ENCODE data around the gene CYP27B1. TPM values are rescaled to one million over a fixed set of nuclear protein-coding genes. Genes with fewer than 3 reads are reported as not detected.

CYP27B1 gene
- total RNA-seq, 1 donor from 2014 or later = under 0.01 TPM

DNA sequence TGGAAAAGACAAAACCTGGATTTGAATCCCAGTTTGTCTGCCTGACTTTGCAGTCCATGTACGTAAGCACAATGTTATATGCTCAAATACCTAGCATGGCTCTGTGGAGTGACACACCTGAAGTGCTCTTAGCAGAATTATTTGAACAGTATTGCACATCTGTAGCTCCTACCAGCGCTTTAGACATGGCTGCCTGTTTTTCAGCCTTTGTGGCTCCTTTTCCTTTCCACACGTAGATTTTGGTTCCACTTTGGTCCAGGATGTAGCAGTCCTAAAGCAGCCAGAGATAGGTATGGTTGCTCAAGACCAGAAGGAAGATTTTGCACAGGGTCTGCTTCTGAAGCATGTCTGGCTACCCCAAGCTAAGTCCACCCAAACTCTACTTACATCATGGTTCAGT is 42.5 kb upstream of the CYP27B1 start:
- H3K4me3 ChIP-seq (ENCODE audit: low read length in 3 of 3) = no peak overlapping the region
- H3K9me3 ChIP-seq (ENCODE audit: control insufficient read depth in 3 of 3, low read length in 3 of 3) = no peaks in the 10 kb centered on the region
- H3K9ac ChIP-seq (ENCODE audit: low read depth in 1 of 3, low read length in 3 of 3) = no peak overlapping the region
- H3K4me1 ChIP-seq (ENCODE audit: control insufficient read depth in 3 of 3, insufficient read depth in 3 of 3, low read length in 3 of 3) = peaks cover 0 to 7% (median 4%) of the 10 kb centered on the region in 3 donors
- H3K36me3 ChIP-seq (ENCODE audit: control insufficient read depth in 3 of 3, insufficient read depth in 3 of 3, low read length in 3 of 3) = peaks cover 70 to 80% (median 75%) of the 10 kb centered on the region in 3 donors
- H3K27me3 ChIP-seq (ENCODE audit: control insufficient read depth in 3 of 3, insufficient read depth in 3 of 3, low read length in 3 of 3) = no peaks in the 10 kb centered on the region
- H3K27ac ChIP-seq (ENCODE audit: low read depth, low read length) = no peak overlapping the region

DNA sequence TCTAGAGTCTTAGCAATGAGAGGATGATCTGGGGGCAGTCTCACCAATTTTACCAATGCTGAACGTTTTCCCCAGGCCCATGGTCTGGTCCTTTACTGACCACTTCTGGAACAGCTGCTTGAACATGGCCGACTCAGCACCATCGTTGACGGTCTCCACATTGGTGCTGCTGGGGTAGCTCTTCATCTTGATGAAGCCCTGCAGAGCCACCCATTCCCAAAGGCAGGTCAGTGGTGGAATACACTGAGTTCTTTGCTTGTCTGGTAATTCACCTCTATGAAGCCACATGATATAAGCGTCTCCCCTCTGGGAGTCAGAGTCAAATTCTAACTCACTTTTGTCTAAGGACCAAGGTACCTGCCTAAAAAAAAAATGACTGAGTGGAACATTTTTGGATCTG is 41.5 kb upstream of the CYP27B1 start:
- H3K36me3 ChIP-seq (ENCODE audit: control insufficient read depth in 3 of 3, insufficient read depth in 3 of 3, low read length in 3 of 3) = peaks cover 68 to 88% (median 84%) of the 10 kb centered on the region in 3 donors
- H3K9me3 ChIP-seq (ENCODE audit: control insufficient read depth in 3 of 3, low read length in 3 of 3) = no peaks in the 10 kb centered on the region
- H3K9ac ChIP-seq (ENCODE audit: low read depth in 1 of 3, low read length in 3 of 3) = no peak overlapping the region
- no peaks in the 10 kb centered on the region for H3K27me3 ChIP-seq (ENCODE audit: control insufficient read depth in 3 of 3, insufficient read depth in 3 of 3, low read length in 3 of 3)
- H3K4me3 ChIP-seq (ENCODE audit: low read length in 3 of 3) = no peak overlapping the region
- H3K4me1 ChIP-seq (ENCODE audit: control insufficient read depth in 3 of 3, insufficient read depth in 3 of 3, low read length in 3 of 3) = peaks cover 0 to 3% (median 3%) of the 10 kb centered on the region in 3 donors
- H3K27ac ChIP-seq (ENCODE audit: low read depth, low read length) = no peak overlapping the region

DNA sequence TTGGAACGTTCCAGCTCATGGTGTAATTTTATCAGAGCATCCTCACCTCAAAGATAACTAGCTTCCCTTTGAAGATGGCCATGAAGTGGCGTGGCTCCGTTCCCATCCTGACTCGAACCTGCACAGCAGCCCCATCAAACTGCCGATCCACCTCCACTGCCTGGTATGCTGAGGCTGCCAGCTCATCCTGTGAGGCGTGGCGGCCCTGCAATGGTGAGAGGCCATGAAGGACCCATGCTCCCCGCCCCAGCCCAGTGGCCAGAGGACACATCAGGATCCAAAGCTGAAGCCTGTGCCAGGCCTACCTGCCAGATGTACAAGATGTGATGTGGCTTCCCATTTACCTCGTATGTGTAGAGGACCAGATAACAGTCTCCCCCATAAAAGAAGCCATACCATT is 40.4 kb upstream of the CYP27B1 start:
- Histone ChIP-seq H3K27ac (ENCODE audit: low read depth, low read length) (no peak overlapping the region), H3K27me3 (ENCODE audit: control insufficient read depth in 3 of 3, insufficient read depth in 3 of 3, low read length in 3 of 3) (no peaks in the 10 kb centered on the region), H3K9me3 (ENCODE audit: control insufficient read depth in 3 of 3, low read length in 3 of 3) (no peaks in the 10 kb centered on the region), H3K4me1 (ENCODE audit: control insufficient read depth in 3 of 3, insufficient read depth in 3 of 3, low read length in 3 of 3) (peaks cover 0 to 4% (median 3%) of the 10 kb centered on the region in 3 donors), H3K4me3 (ENCODE audit: low read length in 3 of 3) (no peak overlapping the region), H3K36me3 (ENCODE audit: control insufficient read depth in 3 of 3, insufficient read depth in 3 of 3, low read length in 3 of 3) (peaks cover 70 to 88% (median 83%) of the 10 kb centered on the region in 3 donors), H3K9ac (ENCODE audit: low read depth in 1 of 3, low read length in 3 of 3) (no peak overlapping the region)

GRCh38 chr12:57806677-57807076 is 39.8 kb upstream of the CYP27B1 start:
- H3K36me3 ChIP-seq (ENCODE audit: control insufficient read depth in 3 of 3, insufficient read depth in 3 of 3, low read length in 3 of 3) = peaks cover 72 to 88% (median 84%) of the 10 kb centered on the region in 3 donors
- H3K4me3 ChIP-seq (ENCODE audit: low read length in 3 of 3) = no peak overlapping the region
- H3K27ac ChIP-seq (ENCODE audit: low read depth, low read length) = no peak overlapping the region
- no peak overlapping the region for H3K9ac ChIP-seq (ENCODE audit: low read depth in 1 of 3, low read length in 3 of 3)
- H3K27me3 ChIP-seq (ENCODE audit: control insufficient read depth in 3 of 3, insufficient read depth in 3 of 3, low read length in 3 of 3) = no peaks in the 10 kb centered on the region
- no peaks in the 10 kb centered on the region for H3K9me3 ChIP-seq (ENCODE audit: control insufficient read depth in 3 of 3, low read length in 3 of 3)
- H3K4me1 ChIP-seq (ENCODE audit: control insufficient read depth in 3 of 3, insufficient read depth in 3 of 3, low read length in 3 of 3) = peaks cover 0 to 4% (median 3%) of the 10 kb centered on the region in 3 donors

DNA sequence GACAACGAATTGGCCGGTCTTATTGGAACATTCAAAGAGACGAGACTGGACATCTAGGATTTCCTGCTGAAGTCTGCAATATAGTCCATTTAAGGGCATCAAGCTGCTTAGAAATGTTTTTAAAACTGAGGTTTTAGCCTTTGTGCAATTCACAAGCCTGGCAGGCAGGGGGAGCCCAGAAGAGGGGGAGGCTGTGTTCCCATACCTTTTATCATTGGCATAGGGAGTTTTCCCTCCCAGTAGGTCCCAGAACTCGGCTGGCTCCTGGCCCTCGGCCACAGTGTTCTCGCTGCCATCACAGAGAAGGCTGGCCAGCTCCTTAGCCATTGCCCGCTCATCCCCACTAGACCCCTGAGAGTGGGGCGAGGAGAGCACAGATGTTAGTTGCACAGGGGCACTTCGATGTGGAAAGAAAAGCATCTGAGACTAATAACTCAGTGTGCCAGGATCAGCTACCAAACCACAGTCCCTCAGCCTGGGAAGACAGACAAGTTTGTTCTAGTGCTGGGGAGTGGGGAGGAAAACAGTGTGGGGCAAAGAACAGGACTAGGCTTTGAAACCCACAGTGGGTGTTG is 36.5 kb upstream of the CYP27B1 start:
- Histone ChIP-seq H3K4me3 (ENCODE audit: low read length in 3 of 3) (no peak overlapping the region), H3K27ac (ENCODE audit: low read depth, low read length) (no peak overlapping the region), H3K9ac (ENCODE audit: low read depth in 1 of 3, low read length in 3 of 3) (no peak overlapping the region), H3K27me3 (ENCODE audit: control insufficient read depth in 3 of 3, insufficient read depth in 3 of 3, low read length in 3 of 3) (no peaks in the 10 kb centered on the region), H3K9me3 (ENCODE audit: control insufficient read depth in 3 of 3, low read length in 3 of 3) (no peaks in the 10 kb centered on the region), H3K4me1 (ENCODE audit: control insufficient read depth in 3 of 3, insufficient read depth in 3 of 3, low read length in 3 of 3) (peaks cover 0 to 4% (median 3%) of the 10 kb centered on the region in 3 donors), H3K36me3 (ENCODE audit: control insufficient read depth in 3 of 3, insufficient read depth in 3 of 3, low read length in 3 of 3) (peaks cover 62 to 85% (median 74%) of the 10 kb centered on the region in 3 donors)

DNA sequence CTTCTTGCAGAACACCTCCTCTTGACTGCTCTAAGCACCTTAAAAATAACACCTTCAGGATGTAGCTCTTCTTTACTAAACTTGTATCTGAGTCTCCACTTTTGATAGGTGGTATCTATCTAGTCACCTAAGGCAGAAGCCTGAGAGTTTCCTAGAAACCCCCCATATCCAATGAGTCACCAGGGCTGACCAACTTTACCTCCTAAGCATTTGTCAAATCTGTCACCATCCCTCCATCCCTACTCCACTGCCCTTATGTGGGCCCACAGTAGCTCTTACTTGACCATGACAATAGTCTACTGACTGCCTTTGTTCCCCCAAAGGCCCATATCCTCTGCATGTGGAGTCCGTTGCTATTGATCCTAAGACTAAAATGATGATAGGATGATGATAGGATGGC is 35.7 kb upstream of the CYP27B1 start:
- H3K36me3 ChIP-seq (ENCODE audit: control insufficient read depth in 3 of 3, insufficient read depth in 3 of 3, low read length in 3 of 3) = peaks cover 54 to 80% (median 70%) of the 10 kb centered on the region in 3 donors
- H3K9ac ChIP-seq (ENCODE audit: low read depth in 1 of 3, low read length in 3 of 3) = no peak overlapping the region
- H3K9me3 ChIP-seq (ENCODE audit: control insufficient read depth in 3 of 3, low read length in 3 of 3) = no peaks in the 10 kb centered on the region
- H3K27ac ChIP-seq (ENCODE audit: low read depth, low read length) = no peak overlapping the region
- H3K27me3 ChIP-seq (ENCODE audit: control insufficient read depth in 3 of 3, insufficient read depth in 3 of 3, low read length in 3 of 3) = no peaks in the 10 kb centered on the region
- no peak overlapping the region for H3K4me3 ChIP-seq (ENCODE audit: low read length in 3 of 3)
- peaks cover 0 to 4% (median 3%) of the 10 kb centered on the region in 3 donors for H3K4me1 ChIP-seq (ENCODE audit: control insufficient read depth in 3 of 3, insufficient read depth in 3 of 3, low read length in 3 of 3)

GRCh38 chr12:57800965-57801364 is 34.1 kb upstream of the CYP27B1 start:
- no peak overlapping the region for H3K4me3 ChIP-seq (ENCODE audit: low read length in 3 of 3)
- H3K4me1 ChIP-seq (ENCODE audit: control insufficient read depth in 3 of 3, insufficient read depth in 3 of 3, low read length in 3 of 3) = peaks cover 0 to 4% (median 3%) of the 10 kb centered on the region in 3 donors
- H3K9ac ChIP-seq (ENCODE audit: low read depth in 1 of 3, low read length in 3 of 3) = no peak overlapping the region
- H3K9me3 ChIP-seq (ENCODE audit: control insufficient read depth in 3 of 3, low read length in 3 of 3) = no peaks in the 10 kb centered on the region
- H3K27ac ChIP-seq (ENCODE audit: low read depth, low read length) = no peak overlapping the region
- H3K27me3 ChIP-seq (ENCODE audit: control insufficient read depth in 3 of 3, insufficient read depth in 3 of 3, low read length in 3 of 3) = no peaks in the 10 kb centered on the region
- H3K36me3 ChIP-seq (ENCODE audit: control insufficient read depth in 3 of 3, insufficient read depth in 3 of 3, low read length in 3 of 3) = peaks cover 51 to 76% (median 64%) of the 10 kb centered on the region in 3 donors

DNA sequence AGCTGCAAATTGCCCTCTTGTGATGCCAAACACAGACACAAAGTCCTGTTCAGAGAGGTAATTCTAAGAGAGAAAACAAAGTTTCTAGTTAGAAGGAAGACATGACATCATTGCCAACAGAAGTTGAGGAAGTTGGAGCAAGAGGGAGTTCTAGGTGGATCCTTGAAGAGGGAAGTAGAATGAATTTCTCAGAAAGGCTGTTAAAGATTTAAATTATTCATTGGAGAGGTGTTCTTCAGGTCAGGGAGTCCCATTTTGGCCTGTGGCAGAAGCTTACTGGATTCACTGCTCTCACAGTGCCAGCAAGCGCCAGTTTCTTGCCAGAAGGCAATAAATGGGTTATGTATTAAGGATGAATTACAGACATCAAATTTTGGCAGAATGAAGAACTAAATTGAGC is 31.1 kb upstream of the CYP27B1 start:
- Histone ChIP-seq H3K9ac (ENCODE audit: low read depth in 1 of 3, low read length in 3 of 3) (no peak overlapping the region), H3K4me3 (ENCODE audit: low read length in 3 of 3) (no peak overlapping the region), H3K27ac (ENCODE audit: low read depth, low read length) (no peak overlapping the region), H3K9me3 (ENCODE audit: control insufficient read depth in 3 of 3, low read length in 3 of 3) (no peaks in the 10 kb centered on the region), H3K36me3 (ENCODE audit: control insufficient read depth in 3 of 3, insufficient read depth in 3 of 3, low read length in 3 of 3) (peaks cover 45 to 72% (median 62%) of the 10 kb centered on the region in 3 donors), H3K27me3 (ENCODE audit: control insufficient read depth in 3 of 3, insufficient read depth in 3 of 3, low read length in 3 of 3) (no peaks in the 10 kb centered on the region), H3K4me1 (ENCODE audit: control insufficient read depth in 3 of 3, insufficient read depth in 3 of 3, low read length in 3 of 3) (no peaks in the 10 kb centered on the region)

GRCh38 chr12:57796996-57797395 is 30.1 kb upstream of the CYP27B1 start:
- Histone ChIP-seq H3K4me3 (ENCODE audit: low read length in 3 of 3) (no peak overlapping the region), H3K4me1 (ENCODE audit: control insufficient read depth in 3 of 3, insufficient read depth in 3 of 3, low read length in 3 of 3) (no peaks in the 10 kb centered on the region), H3K9me3 (ENCODE audit: control insufficient read depth in 3 of 3, low read length in 3 of 3) (no peaks in the 10 kb centered on the region), H3K27me3 (ENCODE audit: control insufficient read depth in 3 of 3, insufficient read depth in 3 of 3, low read length in 3 of 3) (no peaks in the 10 kb centered on the region), H3K36me3 (ENCODE audit: control insufficient read depth in 3 of 3, insufficient read depth in 3 of 3, low read length in 3 of 3) (peaks cover 40 to 67% (median 61%) of the 10 kb centered on the region in 3 donors), H3K9ac (ENCODE audit: low read depth in 1 of 3, low read length in 3 of 3) (no peak overlapping the region), H3K27ac (ENCODE audit: low read depth, low read length) (no peak overlapping the region)

GRCh38 chr12:57795354-57795753 is 28.5 kb upstream of the CYP27B1 start:
- Histone ChIP-seq H3K36me3 (ENCODE audit: control insufficient read depth in 3 of 3, insufficient read depth in 3 of 3, low read length in 3 of 3) (peaks cover 31 to 55% (median 51%) of the 10 kb centered on the region in 3 donors), H3K27me3 (ENCODE audit: control insufficient read depth in 3 of 3, insufficient read depth in 3 of 3, low read length in 3 of 3) (no peaks in the 10 kb centered on the region), H3K27ac (ENCODE audit: low read depth, low read length) (no peak overlapping the region), H3K4me1 (ENCODE audit: control insufficient read depth in 3 of 3, insufficient read depth in 3 of 3, low read length in 3 of 3) (no peaks in the 10 kb centered on the region), H3K9me3 (ENCODE audit: control insufficient read depth in 3 of 3, low read length in 3 of 3) (no peaks in the 10 kb centered on the region), H3K4me3 (ENCODE audit: low read length in 3 of 3) (no peak overlapping the region), H3K9ac (ENCODE audit: low read depth in 1 of 3, low read length in 3 of 3) (no peak overlapping the region)
